Caco-2 (cell line): Measurements from ENCODE around the gene NOL9. TPM values are rescaled to one million over a fixed set of nuclear protein-coding genes. Genes with fewer than 3 reads are reported as not detected.

Experiments
- BruUV-seq: library from RNA; stranded (reverse); fragments of 400-500 nt; replicated peaks from 2 replicates; lab custom pipeline; 2021; lab: Mats Ljungman, UMichigan
- CTCF ChIA-PET: fragments of 300-600 bp; sonication (Branson Sonifier 250); formaldehyde crosslinking; loops from one replicate; lab custom pipeline; 2022; ENCODE audit warnings: antibody characterized with exemption; lab: Charles Lee
- POLR2A ChIA-PET: fragments of 300-600 bp; sonication (Branson Sonifier 250); formaldehyde crosslinking; loops from one replicate; lab custom pipeline; 2022; ENCODE audit warnings: antibody characterized with exemption; lab: Charles Lee
- DNase-seq, 2 experiments: peaks; one replicate each; pipeline versions ENCODE4 v3.0.0 to v3.0.0-alpha.2; 2020 to 2022
- H3K27me3 ChIP-seq: replicated peaks from 2 replicates; pipeline ENCODE4 v1.6.0; 2011; ENCODE audit warnings: low read length; ENCODE audit not compliant: control insufficient read depth, insufficient read depth
- H3K36me3 ChIP-seq: 2 replicates; pipeline ENCODE4 v1.5.1; 2011; ENCODE audit warnings: low read length; ENCODE audit not compliant: control insufficient read depth, insufficient read depth
- H3K4me1 ChIP-seq: fragments of 250-450 bp; sonication (Bioruptor Pico); 2 replicates; pipeline ENCODE4 v1.5.1; 2020; ENCODE audit warnings: mild to moderate bottlenecking
- H3K4me3 ChIP-seq: 2 replicates; pipeline ENCODE4 v1.5.1; 2011; ENCODE audit warnings: low read depth, mild to moderate bottlenecking, control low read depth, low read length
- H3K9me3 ChIP-seq: fragments of 250-450 bp; sonication (Bioruptor Pico); 2 replicates; pipeline ENCODE4 v1.5.1; 2020; ENCODE audit warnings: mild to moderate bottlenecking, moderate library complexity
- H3K27ac Mint-ChIP-seq: one replicate; pipeline ENCODE4 v1.8.0; 2022; ENCODE audit warnings: mixed read lengths; ENCODE audit not compliant: unreplicated experiment
- H3K27me3 Mint-ChIP-seq: one replicate; pipeline ENCODE4 v1.8.0; 2022; ENCODE audit warnings: mixed read lengths; ENCODE audit not compliant: insufficient read depth, unreplicated experiment
- H3K36me3 Mint-ChIP-seq: one replicate; pipeline ENCODE4 v1.8.0; 2022; ENCODE audit warnings: mild to moderate bottlenecking, mixed read lengths; ENCODE audit not compliant: insufficient read depth, unreplicated experiment
- H3K4me1 Mint-ChIP-seq: one replicate; pipeline ENCODE4 v1.8.0; 2022; ENCODE audit warnings: low read depth, mixed read lengths; ENCODE audit not compliant: unreplicated experiment
- H3K4me3 Mint-ChIP-seq: one replicate; pipeline ENCODE4 v1.8.0; 2022; ENCODE audit warnings: mild to moderate bottlenecking, moderate library complexity, mixed read lengths; ENCODE audit not compliant: unreplicated experiment
- H3K9me3 Mint-ChIP-seq: one replicate; pipeline ENCODE4 v1.8.0; 2022; ENCODE audit warnings: mixed read lengths; ENCODE audit not compliant: unreplicated experiment
- intact Hi-C: fragments of 100-400 bp; cut with micrococcal nuclease; formaldehyde crosslinking; loops from one replicate; pipeline ENCODE4 v1.10.0; 2022; ENCODE audit not compliant: unreplicated experiment
- total RNA-seq: library from RNA; stranded (reverse); gene quantifications from 2 replicates; pipeline ENCODE4 v1.2.3, GENCODE V29; 2022
- TF ChIP-seq, protein P1 (sequence below), 2 experiments: fragments of 200-600 bp in 1 of 2; IDR thresholded peaks; 1 replicate in 1 of 2; 2 replicates in 1 of 2; pipeline versions ENCODE4 v1.5.1 to v1.8.0; 2011 to 2022; ENCODE audit warnings: antibody characterized with exemption in 1 of 2, control low read depth in 1 of 2, inconsistent platforms in 1 of 2, low read depth in 1 of 2, low read length in 1 of 2, mild to moderate bottlenecking in 1 of 2, moderate library complexity in 1 of 2; ENCODE audit not compliant: insufficient read depth in 1 of 2, severe bottlenecking in 1 of 2, unreplicated experiment in 1 of 2

NOL9 gene
- total RNA-seq, 1 experiment from 2014 or later, result 33.6 TPM

DNA sequence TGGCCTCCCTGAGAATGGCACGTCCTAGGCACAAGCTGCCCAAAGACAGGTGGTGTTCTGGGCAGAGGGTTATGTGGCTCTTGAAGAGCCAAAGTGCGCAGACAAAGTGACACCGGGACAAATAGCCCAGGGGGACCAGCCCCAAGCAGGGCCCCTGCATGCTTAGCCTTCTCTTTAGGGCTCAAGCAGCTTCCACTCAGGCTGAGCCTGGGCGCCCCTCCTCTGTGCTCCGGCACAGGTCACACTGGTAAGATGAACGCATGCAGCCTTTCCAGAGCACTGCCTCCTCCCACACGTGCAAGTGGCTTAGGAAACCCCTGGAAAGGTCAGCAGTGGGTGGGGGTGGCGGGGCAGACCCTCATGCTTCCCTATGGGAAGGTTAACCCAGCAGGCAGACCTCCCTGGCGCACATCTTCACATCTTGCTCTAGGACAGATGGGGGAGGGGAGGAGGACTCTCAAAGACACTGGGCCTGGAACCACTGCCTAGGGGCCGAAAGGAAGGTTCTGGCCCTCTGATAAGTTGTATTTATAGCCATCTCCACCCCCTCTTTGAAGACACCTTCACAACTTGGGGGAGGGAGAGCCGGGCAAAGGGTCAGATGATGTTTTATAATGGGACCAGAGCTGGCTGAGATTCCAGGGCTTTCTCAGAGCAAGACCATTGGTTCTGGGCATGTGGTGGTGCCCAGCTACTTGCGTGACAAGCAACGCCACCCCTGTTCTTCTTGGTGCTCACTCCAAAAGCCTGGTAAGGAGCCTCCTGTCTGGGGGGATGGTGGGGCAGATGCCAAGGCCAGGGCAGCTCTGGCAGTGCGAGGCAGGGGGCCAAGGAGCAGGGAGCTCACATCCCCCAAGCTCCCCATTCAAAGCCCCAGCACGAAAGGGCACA is 42.8 kb upstream of the NOL9 start:
- H3K36me3 Mint-ChIP-seq, result peaks cover 73% of the 10 kb centered on the region
- H3K27me3 Mint-ChIP-seq, result no peaks in the 10 kb centered on the region
- Histone ChIP-seq H3K4me1 (no peaks in the 10 kb centered on the region), H3K27me3 (no peaks in the 10 kb centered on the region), H3K4me3 (no peak overlapping the region), H3K9me3 (no peaks in the 10 kb centered on the region), H3K36me3 (peaks cover 6% of the 10 kb centered on the region)
- H3K9me3 Mint-ChIP-seq, result no peaks in the 10 kb centered on the region
- no TSS peak for BruUV-seq
- DNase-seq, result no peak
- CTCF ChIA-PET, result no interaction called here
- no peak overlapping the region for H3K4me3 Mint-ChIP-seq
- intact Hi-C loops, result no loop called here
- TF ChIP-seq, protein P1, sequence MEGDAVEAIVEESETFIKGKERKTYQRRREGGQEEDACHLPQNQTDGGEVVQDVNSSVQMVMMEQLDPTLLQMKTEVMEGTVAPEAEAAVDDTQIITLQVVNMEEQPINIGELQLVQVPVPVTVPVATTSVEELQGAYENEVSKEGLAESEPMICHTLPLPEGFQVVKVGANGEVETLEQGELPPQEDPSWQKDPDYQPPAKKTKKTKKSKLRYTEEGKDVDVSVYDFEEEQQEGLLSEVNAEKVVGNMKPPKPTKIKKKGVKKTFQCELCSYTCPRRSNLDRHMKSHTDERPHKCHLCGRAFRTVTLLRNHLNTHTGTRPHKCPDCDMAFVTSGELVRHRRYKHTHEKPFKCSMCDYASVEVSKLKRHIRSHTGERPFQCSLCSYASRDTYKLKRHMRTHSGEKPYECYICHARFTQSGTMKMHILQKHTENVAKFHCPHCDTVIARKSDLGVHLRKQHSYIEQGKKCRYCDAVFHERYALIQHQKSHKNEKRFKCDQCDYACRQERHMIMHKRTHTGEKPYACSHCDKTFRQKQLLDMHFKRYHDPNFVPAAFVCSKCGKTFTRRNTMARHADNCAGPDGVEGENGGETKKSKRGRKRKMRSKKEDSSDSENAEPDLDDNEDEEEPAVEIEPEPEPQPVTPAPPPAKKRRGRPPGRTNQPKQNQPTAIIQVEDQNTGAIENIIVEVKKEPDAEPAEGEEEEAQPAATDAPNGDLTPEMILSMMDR (IDR thresholded peaks at IDR 0.05; ENCODE audit: insufficient read depth in 1 of 2, low read depth in 1 of 2, low read length in 1 of 2, severe bottlenecking in 1 of 2, unreplicated experiment in 1 of 2), result no peak
- POLR2A ChIA-PET, result no interaction called here
- H3K27ac Mint-ChIP-seq, result no peak overlapping the region
- no peaks in the 10 kb centered on the region for H3K4me1 Mint-ChIP-seq

DNA sequence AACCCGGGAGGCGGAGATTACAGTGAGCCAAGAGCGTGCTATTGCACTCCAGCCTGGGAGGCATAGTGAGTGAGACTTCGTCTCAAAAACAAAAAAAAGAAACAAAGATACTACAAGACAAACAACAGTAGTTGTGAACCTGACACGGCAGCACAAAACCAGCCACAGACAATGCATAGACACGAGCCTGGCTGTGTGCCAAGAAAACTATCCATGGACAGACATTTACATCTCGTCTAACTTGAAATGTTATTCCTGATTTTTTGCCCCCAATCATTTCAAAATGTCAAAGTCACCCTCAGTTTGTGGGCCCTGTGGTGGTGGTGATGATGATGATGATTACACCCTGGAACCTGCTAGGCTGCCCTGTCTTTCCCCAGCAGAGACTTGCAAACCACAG is 42.0 kb upstream of the NOL9 start:
- POLR2A ChIA-PET, result no interaction called here
- H3K4me3 ChIP-seq, result no peak overlapping the region
- no peaks in the 10 kb centered on the region for H3K27me3 ChIP-seq
- no peaks in the 10 kb centered on the region for H3K9me3 Mint-ChIP-seq
- no peaks in the 10 kb centered on the region for H3K27me3 Mint-ChIP-seq
- H3K27ac Mint-ChIP-seq, result no peak overlapping the region
- no peak overlapping the region for H3K4me3 Mint-ChIP-seq
- DNase-seq, result no peak
- BruUV-seq, result no TSS peak
- H3K9me3 ChIP-seq, result no peaks in the 10 kb centered on the region
- H3K36me3 Mint-ChIP-seq, result peaks cover 70% of the 10 kb centered on the region
- CTCF ChIA-PET, result no interaction called here
- intact Hi-C loops, result no loop called here
- TF ChIP-seq, protein P1 (IDR thresholded peaks at IDR 0.05; ENCODE audit: insufficient read depth in 1 of 2, low read depth in 1 of 2, low read length in 1 of 2, severe bottlenecking in 1 of 2, unreplicated experiment in 1 of 2), result no peak
- H3K4me1 ChIP-seq, result no peaks in the 10 kb centered on the region
- no peaks in the 10 kb centered on the region for H3K4me1 Mint-ChIP-seq
- H3K36me3 ChIP-seq, result peaks cover 6% of the 10 kb centered on the region

DNA sequence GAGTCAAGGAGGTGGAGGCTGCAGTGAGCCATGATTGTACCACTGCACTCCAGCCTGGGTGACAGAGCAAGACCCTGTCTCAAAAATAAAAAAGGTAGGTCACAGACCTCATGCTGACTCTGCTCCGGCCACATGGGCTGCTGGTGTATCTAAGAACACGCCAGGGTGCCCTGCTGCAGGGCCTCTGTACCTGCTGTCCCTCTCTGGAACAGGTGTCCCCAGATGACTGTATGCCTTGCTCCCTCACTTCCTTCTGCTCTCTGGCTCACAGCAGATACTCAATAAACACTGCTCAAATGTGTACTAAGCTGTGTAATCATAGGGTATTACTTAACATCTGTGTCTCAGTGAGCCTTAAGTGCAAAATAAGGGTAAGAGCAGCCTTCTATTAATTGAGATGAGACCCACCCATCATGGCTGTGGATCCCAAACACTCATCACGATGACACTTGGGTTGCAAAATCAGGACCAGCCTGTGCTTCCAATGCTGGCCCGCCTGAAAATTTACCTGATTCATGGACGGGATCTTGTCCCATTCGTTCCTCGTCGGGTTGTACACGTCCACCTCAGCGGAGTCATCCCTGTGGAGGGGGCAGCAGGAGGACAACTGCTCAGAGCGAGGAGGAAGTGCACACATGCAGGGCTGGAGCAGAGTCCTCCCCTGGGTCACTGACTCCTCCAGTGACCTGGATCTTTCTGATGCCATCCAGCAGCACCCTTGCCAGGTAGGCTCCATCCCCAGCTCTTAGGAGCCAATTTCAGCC is 40.8 kb upstream of the NOL9 start:
- no peak overlapping the region for H3K27ac Mint-ChIP-seq
- H3K4me1 Mint-ChIP-seq, result no peaks in the 10 kb centered on the region
- no TSS peak for BruUV-seq
- no peaks in the 10 kb centered on the region for H3K4me1 ChIP-seq
- H3K36me3 ChIP-seq, result peaks cover 6% of the 10 kb centered on the region
- no peaks in the 10 kb centered on the region for H3K27me3 Mint-ChIP-seq
- H3K36me3 Mint-ChIP-seq, result peaks cover 59% of the 10 kb centered on the region
- TF ChIP-seq, protein P1 (IDR thresholded peaks at IDR 0.05; ENCODE audit: insufficient read depth in 1 of 2, low read depth in 1 of 2, low read length in 1 of 2, severe bottlenecking in 1 of 2, unreplicated experiment in 1 of 2), result no peak
- no peaks in the 10 kb centered on the region for H3K27me3 ChIP-seq
- no peak overlapping the region for H3K4me3 ChIP-seq
- no peak for DNase-seq
- H3K4me3 Mint-ChIP-seq, result no peak overlapping the region
- no peaks in the 10 kb centered on the region for H3K9me3 ChIP-seq
- CTCF ChIA-PET, result no interaction called here
- intact Hi-C loops, result no loop called here
- POLR2A ChIA-PET, result no interaction called here
- H3K9me3 Mint-ChIP-seq, result no peaks in the 10 kb centered on the region
